GM12801 (cell line): Measurements from ENCODE around the gene ZSWIM8.

Experiments used
- TF ChIP-seq, protein P1 (sequence below): IDR thresholded peaks from one replicate; pipeline ENCODE4 v1.5.1; 2011; ENCODE audit warnings: control low read depth; ENCODE audit not compliant: insufficient read length; ENCODE audit errors: extremely low read depth

ZSWIM8 gene

DNA sequence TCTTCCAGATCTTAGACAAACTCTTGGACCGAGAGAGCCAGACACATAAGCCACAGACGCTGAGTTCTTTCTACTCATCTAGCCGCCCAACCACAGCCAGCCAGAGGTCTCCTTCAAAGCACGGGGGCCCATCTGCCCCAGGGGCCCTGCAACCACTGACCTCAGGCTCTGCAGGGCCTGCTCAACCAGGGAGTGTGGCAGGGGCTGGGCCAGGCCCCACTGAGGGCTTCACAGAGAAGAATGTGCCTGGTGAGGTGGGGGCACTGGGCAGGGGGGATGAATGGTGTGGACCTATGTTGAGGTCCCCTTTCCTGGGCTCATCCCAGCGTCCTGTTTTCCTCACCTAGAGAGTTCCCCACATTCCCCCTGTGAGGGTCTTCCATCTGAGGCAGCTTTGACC lies 11.4 kb downstream of the ZSWIM8 start:
- TF ChIP-seq, protein P1, sequence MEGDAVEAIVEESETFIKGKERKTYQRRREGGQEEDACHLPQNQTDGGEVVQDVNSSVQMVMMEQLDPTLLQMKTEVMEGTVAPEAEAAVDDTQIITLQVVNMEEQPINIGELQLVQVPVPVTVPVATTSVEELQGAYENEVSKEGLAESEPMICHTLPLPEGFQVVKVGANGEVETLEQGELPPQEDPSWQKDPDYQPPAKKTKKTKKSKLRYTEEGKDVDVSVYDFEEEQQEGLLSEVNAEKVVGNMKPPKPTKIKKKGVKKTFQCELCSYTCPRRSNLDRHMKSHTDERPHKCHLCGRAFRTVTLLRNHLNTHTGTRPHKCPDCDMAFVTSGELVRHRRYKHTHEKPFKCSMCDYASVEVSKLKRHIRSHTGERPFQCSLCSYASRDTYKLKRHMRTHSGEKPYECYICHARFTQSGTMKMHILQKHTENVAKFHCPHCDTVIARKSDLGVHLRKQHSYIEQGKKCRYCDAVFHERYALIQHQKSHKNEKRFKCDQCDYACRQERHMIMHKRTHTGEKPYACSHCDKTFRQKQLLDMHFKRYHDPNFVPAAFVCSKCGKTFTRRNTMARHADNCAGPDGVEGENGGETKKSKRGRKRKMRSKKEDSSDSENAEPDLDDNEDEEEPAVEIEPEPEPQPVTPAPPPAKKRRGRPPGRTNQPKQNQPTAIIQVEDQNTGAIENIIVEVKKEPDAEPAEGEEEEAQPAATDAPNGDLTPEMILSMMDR = no peak

DNA sequence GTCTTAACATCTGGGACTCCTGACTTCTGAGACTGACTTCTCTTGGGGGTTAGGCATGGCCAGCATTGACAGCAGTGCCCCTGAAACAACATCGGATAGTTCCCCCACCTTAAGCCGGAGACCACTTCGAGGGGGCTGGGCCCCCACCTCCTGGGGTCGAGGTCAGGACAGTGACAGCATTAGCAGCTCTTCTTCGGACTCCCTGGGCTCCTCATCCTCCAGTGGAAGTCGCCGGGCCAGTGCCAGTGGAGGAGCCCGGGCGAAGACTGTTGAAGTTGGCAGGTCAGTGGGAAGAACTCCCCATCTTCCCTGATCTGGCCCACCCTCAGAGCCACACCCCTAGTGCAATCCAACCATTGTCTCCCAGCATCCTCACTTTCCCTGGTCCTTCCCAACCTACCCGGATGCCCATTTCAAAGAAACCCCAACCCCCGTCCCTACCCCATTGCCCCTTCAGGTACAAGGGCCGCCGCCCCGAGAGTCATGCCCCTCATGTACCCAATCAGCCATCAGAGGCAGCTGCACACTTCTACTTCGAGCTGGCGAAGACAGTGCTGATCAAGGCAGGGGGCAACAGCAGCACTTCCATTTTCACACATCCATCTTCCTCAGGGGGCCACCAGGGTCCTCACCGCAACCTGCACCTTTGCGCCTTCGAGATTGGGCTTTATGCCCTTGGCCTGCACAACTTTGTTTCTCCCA lies 12.1 kb downstream of the ZSWIM8 start:
- TF ChIP-seq, protein P1 = no peak

DNA sequence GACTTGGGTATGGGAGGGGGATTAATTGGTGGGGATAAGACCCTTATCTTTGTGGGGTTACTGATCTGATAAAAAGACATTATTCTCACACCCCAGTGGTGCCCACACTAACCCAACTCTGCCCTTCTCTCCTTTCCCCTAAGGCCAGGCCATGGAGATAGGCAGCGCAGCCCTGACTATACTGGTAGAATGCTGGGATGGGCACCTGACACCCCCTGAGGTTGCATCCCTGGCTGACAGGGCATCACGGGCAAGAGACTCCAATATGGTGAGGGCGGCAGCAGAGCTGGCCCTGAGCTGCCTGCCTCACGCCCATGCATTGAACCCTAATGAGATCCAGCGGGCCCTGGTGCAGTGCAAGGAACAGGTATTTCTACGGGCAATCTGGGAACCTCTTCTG lies 12.7 kb downstream of the ZSWIM8 start:
- TF ChIP-seq, protein P1 = no peak

DNA sequence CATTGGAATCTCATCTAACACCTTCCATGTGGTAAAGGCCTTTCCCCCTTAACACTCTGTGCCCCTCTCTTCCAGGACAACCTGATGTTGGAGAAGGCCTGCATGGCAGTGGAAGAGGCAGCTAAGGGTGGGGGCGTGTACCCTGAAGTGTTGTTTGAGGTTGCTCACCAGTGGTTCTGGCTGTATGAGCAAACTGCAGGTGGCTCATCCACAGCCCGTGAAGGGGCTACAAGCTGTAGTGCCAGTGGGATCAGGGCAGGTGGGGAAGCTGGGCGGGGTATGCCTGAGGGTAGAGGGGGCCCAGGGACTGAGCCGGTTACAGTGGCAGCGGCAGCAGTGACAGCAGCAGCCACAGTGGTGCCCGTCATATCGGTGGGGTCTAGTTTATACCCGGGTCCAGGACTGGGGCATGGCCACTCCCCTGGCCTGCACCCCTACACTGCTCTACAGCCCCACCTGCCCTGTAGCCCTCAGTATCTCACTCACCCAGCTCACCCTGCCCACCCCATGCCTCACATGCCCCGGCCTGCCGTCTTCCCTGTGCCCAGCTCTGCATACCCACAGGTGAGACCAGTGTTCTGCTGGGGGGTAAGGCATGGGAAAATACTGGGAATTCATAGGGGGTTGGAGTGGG lies 13.6 kb downstream of the ZSWIM8 start:
- TF ChIP-seq, protein P1 = no peak

DNA sequence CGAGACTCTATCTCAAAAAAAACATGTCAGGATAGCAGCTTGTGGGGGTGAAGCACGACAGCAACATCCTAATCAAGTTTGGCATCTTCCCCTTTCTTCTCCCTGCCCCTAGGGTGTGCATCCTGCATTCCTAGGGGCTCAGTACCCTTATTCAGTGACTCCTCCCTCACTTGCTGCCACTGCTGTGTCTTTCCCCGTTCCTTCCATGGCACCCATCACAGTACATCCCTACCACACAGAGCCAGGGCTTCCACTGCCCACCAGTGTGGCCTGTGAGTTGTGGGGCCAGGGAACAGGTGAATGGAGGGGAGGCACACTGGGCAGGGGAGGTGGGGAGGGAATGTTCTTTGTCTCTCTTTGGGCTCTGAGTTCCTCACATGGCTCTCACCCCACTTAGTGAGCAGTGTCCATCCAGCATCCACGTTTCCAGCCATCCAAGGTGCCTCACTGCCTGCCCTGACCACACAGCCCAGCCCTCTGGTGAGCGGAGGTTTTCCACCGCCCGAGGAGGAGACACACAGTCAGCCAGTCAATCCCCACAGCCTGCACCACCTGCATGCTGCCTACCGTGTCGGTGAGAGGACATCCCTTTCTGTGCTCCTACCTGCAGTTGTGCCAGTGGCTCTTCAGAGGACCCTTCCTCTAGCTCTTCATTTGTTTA lies 14.6 kb downstream of the ZSWIM8 start:
- TF ChIP-seq, protein P1 = no peak

DNA sequence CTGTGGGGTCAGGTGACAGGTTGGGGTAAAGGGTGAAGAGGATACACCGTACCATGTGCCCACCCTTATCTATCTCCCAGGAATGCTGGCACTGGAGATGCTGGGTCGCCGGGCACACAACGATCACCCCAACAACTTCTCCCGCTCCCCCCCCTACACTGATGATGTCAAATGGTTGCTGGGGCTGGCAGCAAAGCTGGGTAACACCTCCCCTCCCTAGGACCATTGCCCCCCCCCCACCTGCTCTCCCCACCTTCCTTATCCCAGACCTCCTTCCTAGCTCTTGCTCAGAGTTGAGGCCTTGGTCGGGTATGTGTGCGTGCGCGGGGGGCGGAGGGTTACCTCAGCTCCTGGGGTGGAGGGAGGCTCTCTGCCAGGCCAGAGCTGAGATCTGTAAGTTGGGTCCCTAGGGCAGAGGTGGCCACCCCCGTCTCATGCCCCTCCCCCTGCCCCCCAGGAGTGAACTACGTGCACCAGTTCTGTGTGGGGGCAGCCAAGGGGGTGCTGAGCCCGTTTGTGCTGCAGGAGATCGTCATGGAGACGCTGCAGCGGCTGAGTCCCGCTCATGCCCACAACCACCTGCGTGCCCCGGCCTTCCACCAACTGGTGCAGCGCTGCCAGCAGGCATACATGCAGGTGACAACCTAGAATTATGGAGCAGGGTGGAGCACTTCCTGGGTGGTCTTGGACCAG lies 15.3 kb downstream of the ZSWIM8 start:
- TF ChIP-seq, protein P1 = no peak

DNA sequence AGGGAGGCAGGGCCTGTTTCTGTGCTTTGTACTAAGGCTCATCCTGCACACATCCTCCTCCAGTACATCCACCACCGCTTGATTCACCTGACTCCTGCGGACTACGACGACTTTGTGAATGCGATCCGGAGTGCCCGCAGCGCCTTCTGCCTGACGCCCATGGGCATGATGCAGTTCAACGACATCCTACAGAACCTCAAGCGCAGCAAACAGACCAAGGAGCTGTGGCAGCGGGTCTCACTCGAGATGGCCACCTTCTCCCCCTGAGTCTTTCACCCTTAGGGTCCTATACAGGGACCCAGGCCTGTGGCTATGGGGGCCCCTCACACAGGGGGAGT lies 15.8 kb downstream of the ZSWIM8 start:
- TF ChIP-seq, protein P1 = no peak
